Measurements from ENCODE around the gene NOXRED1. TPM values are rescaled to one million over a fixed set of nuclear protein-coding genes. Genes with fewer than 3 reads are reported as not detected.

The NOXRED1 gene
- total and polyA plus RNA-seq, 10 of the 15 experiments (the other 5 are each of a cell fraction or from before 2014, with no cell fraction given): 0.06 to 0.62 (median 0.14) TPM

- TF ChIP-seq FOXM1 (IDR thresholded peaks at IDR 0.05; ENCODE audit: low read depth, low read length): no peak
- peak; percentile 44 for TF ChIP-seq HDAC6 (IDR thresholded peaks at IDR 0.05; ENCODE audit: unreplicated experiment)
- TF ChIP-seq CUX1 (IDR thresholded peaks at IDR 0.05; ENCODE audit: insufficient replicate concordance, low read depth, low read length): no peak
- TF ChIP-seq MXI1 (IDR thresholded peaks at IDR 0.05; ENCODE audit: low read depth, low read length): peak; percentile 68; the same call in 1 of the 2 replicates
- TF ChIP-seq ZNF207 (IDR thresholded peaks at IDR 0.05; ENCODE audit: borderline replicate concordance): peak; percentile 78; the same call in 1 of the 2 replicates
- peak; percentile 93 for TF ChIP-seq YY1 (IDR thresholded peaks at IDR 0.05; ENCODE audit: low read depth, low read length)
- TF ChIP-seq SMARCA5 (IDR thresholded peaks at IDR 0.05): peak; percentile 74; the same call in 1 of the 2 replicates
- TF ChIP-seq CBX5 (IDR thresholded peaks at IDR 0.05; ENCODE audit: low read depth): no peak
- TF ChIP-seq HDAC2 (IDR thresholded peaks at IDR 0.05): no peak
- TF ChIP-seq IKZF1 (conservative IDR thresholded peaks at IDR 0.05): peak; percentile 70
- peak; percentile 89 for TF ChIP-seq GABPA (IDR thresholded peaks at IDR 0.05; ENCODE audit: low read depth)
- TF ChIP-seq HSF1 (IDR thresholded peaks at IDR 0.05; ENCODE audit: low read depth, low read length): no peak
- TF ChIP-seq PAX8 (IDR thresholded peaks at IDR 0.05): no peak
- no peak for TF ChIP-seq KLF5 (IDR thresholded peaks at IDR 0.05; ENCODE audit: partially characterized antibody)
- TF ChIP-seq E2F4 (IDR thresholded peaks at IDR 0.05; ENCODE audit: low read depth, low read length): no peak
- no peak for TF ChIP-seq IRF4 (IDR thresholded peaks at IDR 0.05; ENCODE audit: low read depth, low read length)
- TF ChIP-seq DPF2 (IDR thresholded peaks at IDR 0.05): peak; percentile 79
- TF ChIP-seq CEBPZ (IDR thresholded peaks at IDR 0.05; ENCODE audit: low read depth, low read length): no peak
- 0 out of 2 replicates have a peak, but pooled peaks have one; percentile 61 for TF ChIP-seq ZSCAN29 (IDR thresholded peaks at IDR 0.05)
- no peak for TF ChIP-seq CEBPB (IDR thresholded peaks at IDR 0.05; ENCODE audit: borderline replicate concordance in 1 of 2, low read depth in 2 of 2, low read length in 2 of 2)
- TF ChIP-seq POLR2A (IDR thresholded peaks at IDR 0.05; ENCODE audit: low read depth, low read length): peak; percentile 75
These were observed 46.4 kb downstream of the NOXRED1 start, which contains the start of the genes SAMD15 and TMED8 (continued) for GRCh38 chr14:77376771-77377501.

Measured in GM12878 (cell line).